SU-DHL-6 (cell line): Measurements from ENCODE around the gene AKNA.

Experiments
- H2AFZ ChIP-seq: fragments of 200-600 bp; sonication (generic); 2 replicates; pipeline ENCODE4 v1.6.1; 2014; ENCODE audit warnings: low read depth, mild to moderate bottlenecking, moderate library complexity, mixed read lengths, antibody characterized with exemption, low read length; ENCODE audit not compliant: severe bottlenecking
- H3F3A ChIP-seq: fragments of 200-600 bp; shearing (Covaris generic); 2 replicates; pipeline ENCODE4 v1.6.0; 2016; ENCODE audit warnings: antibody characterized with exemption, mild to moderate bottlenecking; ENCODE audit not compliant: insufficient read depth
- H3K27ac ChIP-seq: fragments of 200-600 bp; sonication (generic); 2 replicates; pipeline ENCODE4 v1.5.1; 2016; ENCODE audit warnings: low read depth, mild to moderate bottlenecking, low read length, moderate library complexity, mixed read lengths
- H3K27me3 ChIP-seq: fragments of 200-600 bp; sonication (generic), shearing (Covaris generic); 2 replicates; pipeline ENCODE4 v1.6.0; 2014; ENCODE audit warnings: mild to moderate bottlenecking, low read length
- H3K36me3 ChIP-seq: fragments of 200-600 bp; sonication (generic); 2 replicates; pipeline ENCODE4 v1.6.1; 2014; ENCODE audit warnings: mild to moderate bottlenecking, low read length, mixed read lengths
- H3K4me2 ChIP-seq: fragments of 300-600, 200-600 bp; shearing (Covaris generic), sonication (generic); 2 replicates; pipeline ENCODE4 v1.6.0; 2014; ENCODE audit warnings: low read length, low read depth, mild to moderate bottlenecking; ENCODE audit not compliant: poor library complexity, severe bottlenecking
- H3K4me3 ChIP-seq: fragments of 200-600 bp; sonication (generic); 2 replicates; pipeline ENCODE4 v1.5.1; 2014; ENCODE audit warnings: antibody characterized with exemption, low read length, mild to moderate bottlenecking, mixed read lengths; ENCODE audit not compliant: insufficient read depth, poor library complexity, severe bottlenecking
- H3K79me2 ChIP-seq: fragments of 200-600 bp; sonication (generic); 2 replicates; pipeline ENCODE4 v1.6.1; 2014; ENCODE audit warnings: mild to moderate bottlenecking, low read length, moderate library complexity; ENCODE audit not compliant: insufficient read depth
- H3K9ac ChIP-seq: fragments of 200-600 bp; sonication (generic); 2 replicates; pipeline ENCODE4 v1.7.0; 2014; ENCODE audit warnings: mild to moderate bottlenecking, low read length
- H3K9me2 ChIP-seq: fragments of 200-600 bp; sonication (generic); replicated peaks from 2 replicates; pipeline ENCODE4 v1.6.1; 2014; ENCODE audit warnings: low read length; ENCODE audit not compliant: insufficient read depth
- H3K9me3 ChIP-seq: fragments of 200-600 bp; sonication (generic); 2 replicates; pipeline ENCODE4 v1.6.1; 2014; ENCODE audit warnings: low read length, mixed read lengths; ENCODE audit not compliant: insufficient read depth
- H4K20me1 ChIP-seq: fragments of 200-600 bp; sonication (generic); 2 replicates; pipeline ENCODE4 v1.6.1; 2014; ENCODE audit warnings: low read depth, mild to moderate bottlenecking, antibody characterized with exemption, low read length, moderate library complexity, mixed read lengths
- CTCF ChIP-seq: fragments of 200-600 bp; sonication (generic); IDR thresholded peaks from one replicate; pipeline ENCODE4 v1.5.1; 2017; ENCODE audit warnings: antibody characterized with exemption, mild to moderate bottlenecking, low read length, moderate library complexity; ENCODE audit not compliant: insufficient read depth, poor library complexity, severe bottlenecking
- EZH2phosphoT487 ChIP-seq: fragments of 200-600 bp; sonication (generic), shearing (Covaris generic); conservative IDR thresholded peaks from 2 replicates; pipeline ENCODE4 v1.6.1; 2018; ENCODE audit warnings: mild to moderate bottlenecking, antibody characterized with exemption, low read length, moderate library complexity, mixed read lengths

The AKNA gene

GRCh38 chr9:114356792-114357191 lies 31.0 kb downstream of the AKNA start:
- peaks cover 40% of the 10 kb centered on the region for H3K36me3 ChIP-seq
- H3F3A ChIP-seq: no peaks in the 10 kb centered on the region
- no peak for TF ChIP-seq EZH2phosphoT487
- TF ChIP-seq CTCF: no peak
- H2AFZ ChIP-seq: no peak overlapping the region
- no peak overlapping the region for H3K4me2 ChIP-seq
- no peak overlapping the region for H3K27ac ChIP-seq
- no peaks in the 10 kb centered on the region for H3K79me2 ChIP-seq
- H3K4me3 ChIP-seq: no peak overlapping the region
- H3K9me3 ChIP-seq: no peaks in the 10 kb centered on the region
- H3K27me3 ChIP-seq: no peaks in the 10 kb centered on the region
- H3K9ac ChIP-seq: no peak overlapping the region
- H3K9me2 ChIP-seq: no peaks in the 10 kb centered on the region
- no peaks in the 10 kb centered on the region for H4K20me1 ChIP-seq

- H3K4me2 ChIP-seq: no peak overlapping the region
- no peak for TF ChIP-seq EZH2phosphoT487
- TF ChIP-seq CTCF: no peak
Observed at GRCh38 chr9:114355821-114356220, 32.0 kb downstream of the AKNA start.

GRCh38 chr9:114351932-114352331 lies 35.9 kb downstream of the AKNA start:
- H3K9me2 ChIP-seq: no peaks in the 10 kb centered on the region
- H4K20me1 ChIP-seq: no peaks in the 10 kb centered on the region
- H3K36me3 ChIP-seq: peaks cover 36% of the 10 kb centered on the region
- H2AFZ ChIP-seq: no peak overlapping the region
- no peaks in the 10 kb centered on the region for H3F3A ChIP-seq
- H3K4me2 ChIP-seq: no peak overlapping the region
- H3K9ac ChIP-seq: no peak overlapping the region
- H3K79me2 ChIP-seq: no peaks in the 10 kb centered on the region
- no peaks in the 10 kb centered on the region for H3K27me3 ChIP-seq
- H3K27ac ChIP-seq: no peak overlapping the region
- H3K4me3 ChIP-seq: no peak overlapping the region
- TF ChIP-seq CTCF (no peak), EZH2phosphoT487 (no peak)
- no peaks in the 10 kb centered on the region for H3K9me3 ChIP-seq

More at GRCh38 chr9:114355821-114356220, 32.0 kb downstream of the AKNA start:
- H3K27me3 ChIP-seq: no peaks in the 10 kb centered on the region
- H3K4me3 ChIP-seq: no peak overlapping the region
- no peaks in the 10 kb centered on the region for H4K20me1 ChIP-seq
- H3K79me2 ChIP-seq: no peaks in the 10 kb centered on the region
- no peaks in the 10 kb centered on the region for H3F3A ChIP-seq
- H3K9ac ChIP-seq: no peak overlapping the region
- no peaks in the 10 kb centered on the region for H3K9me2 ChIP-seq
- H3K36me3 ChIP-seq: peaks cover 36% of the 10 kb centered on the region
- no peak overlapping the region for H2AFZ ChIP-seq
- no peak overlapping the region for H3K27ac ChIP-seq
- H3K9me3 ChIP-seq: no peaks in the 10 kb centered on the region
